Stimulated activated CD4-positive, alpha-beta T cell treated with anti-CD3 and anti-CD28 coated beads, Interleukin-12 subunit alpha, Interleukin-12 subunit beta, amount 100 ng/mL, for 48 hours (primary cell): ENCODE results near the gene NDUFS2.
A peak's percentile ranks its signal among the peaks of the same experiment; 100 is the strongest.
"Not testable (repeated sequence)": the region's sequence is repeated elsewhere in the genome, so short reads cannot be mapped to it uniquely, and the experiment has no call there.

Source experiments
- DNase-seq, 3 donors: peaks; one replicate each; pipeline ENCODE4 v3.0.0-alpha.2; 2020; ENCODE audit warnings: low read depth in 2 of 3, low spot score in 1 of 3

Gene NDUFS2

DNA sequence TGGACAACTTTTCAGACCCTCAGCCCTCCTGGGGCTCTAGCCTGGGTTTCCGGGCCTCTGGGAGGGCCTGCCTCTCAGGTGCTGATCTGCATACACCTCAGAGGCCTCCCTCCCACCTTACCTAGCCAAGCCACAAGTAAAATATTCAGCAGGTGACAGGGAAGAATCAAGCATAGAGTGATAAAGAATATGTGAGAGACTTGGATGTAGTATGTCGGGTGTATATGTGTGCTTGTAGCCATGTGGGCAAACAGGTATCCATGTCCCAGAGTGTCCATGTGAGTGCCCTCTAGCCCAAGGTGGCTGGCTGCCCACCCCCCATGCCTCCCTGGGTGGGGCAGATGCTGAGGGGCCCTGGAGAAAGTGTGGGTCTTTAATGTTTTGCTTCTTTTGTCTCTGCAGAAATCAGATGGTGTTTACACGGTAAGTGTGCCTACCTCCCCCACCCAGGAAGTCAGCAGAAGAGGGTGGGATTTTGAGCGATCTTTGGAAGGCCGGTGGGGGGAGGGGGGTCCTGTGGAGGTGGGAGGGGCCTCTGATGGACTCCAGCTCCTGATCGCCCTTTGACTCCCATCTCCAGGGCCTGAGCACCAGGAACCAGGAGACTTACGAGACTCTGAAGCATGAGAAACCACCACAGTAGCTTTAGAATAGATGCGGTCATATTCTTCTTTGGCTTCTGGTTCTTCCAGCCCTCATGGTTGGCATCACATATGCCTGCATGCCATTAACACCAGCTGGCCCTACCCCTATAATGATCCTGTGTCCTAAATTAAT is 16.3 kb downstream of the NDUFS2 start:
- DNase-seq = no peak

DNA sequence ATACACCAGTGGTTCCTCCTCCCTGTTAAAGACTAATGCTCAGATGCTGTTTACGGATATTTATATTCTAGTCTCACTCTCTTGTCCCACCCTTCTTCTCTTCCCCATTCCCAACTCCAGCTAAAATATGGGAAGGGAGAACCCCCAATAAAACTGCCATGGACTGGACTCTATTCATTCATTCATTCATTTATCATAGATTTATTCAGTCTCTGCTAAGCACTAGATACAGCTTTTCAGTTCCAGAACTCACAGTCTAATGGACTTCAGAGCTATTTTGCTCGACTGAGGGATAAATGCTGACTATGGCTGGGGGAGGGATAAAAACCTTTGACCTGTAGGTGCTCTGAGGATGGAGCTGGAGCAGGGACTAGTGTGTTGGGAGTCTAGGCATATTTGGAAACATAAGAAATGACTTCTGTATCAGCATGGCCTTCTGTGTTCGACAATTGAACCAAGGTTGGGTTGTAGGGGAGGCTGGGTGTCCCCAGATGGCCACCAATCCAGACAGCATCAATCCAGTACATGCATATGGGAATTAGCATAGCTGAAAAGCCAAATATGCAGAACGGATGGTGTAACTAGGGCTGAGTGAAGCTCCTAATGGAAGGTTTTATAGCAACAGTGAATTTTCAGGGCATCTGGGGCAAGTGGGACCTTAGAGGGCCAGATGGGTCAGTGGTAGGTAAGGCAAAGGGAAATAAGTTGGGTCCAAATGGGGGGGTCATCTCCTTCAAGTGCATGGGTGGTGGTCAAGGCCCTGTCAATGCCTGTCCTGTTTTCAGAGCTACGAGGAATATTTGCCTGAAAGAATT is 17.1 kb downstream of the NDUFS2 start:
- DNase-seq = no peak

DNA sequence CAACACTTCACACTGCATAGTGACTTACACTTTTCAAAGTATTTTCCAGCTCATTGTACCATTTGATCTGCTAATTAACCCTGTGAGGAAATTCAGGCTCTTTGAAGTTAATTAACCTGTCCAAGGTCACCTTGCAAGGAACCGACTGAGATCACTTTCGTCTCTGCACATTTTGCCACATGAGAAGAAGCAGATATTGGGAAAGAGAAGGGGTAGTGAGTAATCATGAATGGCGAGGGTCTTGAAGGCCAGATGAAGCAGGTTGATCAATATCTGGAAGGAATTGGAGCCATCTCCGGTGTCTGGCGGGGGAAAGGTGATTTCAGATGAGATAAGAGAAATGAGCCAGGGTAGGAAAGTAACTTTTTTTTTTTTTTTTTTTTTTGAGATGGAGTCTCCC is 17.8 kb downstream of the NDUFS2 start:
- DNase-seq = no peak

DNA sequence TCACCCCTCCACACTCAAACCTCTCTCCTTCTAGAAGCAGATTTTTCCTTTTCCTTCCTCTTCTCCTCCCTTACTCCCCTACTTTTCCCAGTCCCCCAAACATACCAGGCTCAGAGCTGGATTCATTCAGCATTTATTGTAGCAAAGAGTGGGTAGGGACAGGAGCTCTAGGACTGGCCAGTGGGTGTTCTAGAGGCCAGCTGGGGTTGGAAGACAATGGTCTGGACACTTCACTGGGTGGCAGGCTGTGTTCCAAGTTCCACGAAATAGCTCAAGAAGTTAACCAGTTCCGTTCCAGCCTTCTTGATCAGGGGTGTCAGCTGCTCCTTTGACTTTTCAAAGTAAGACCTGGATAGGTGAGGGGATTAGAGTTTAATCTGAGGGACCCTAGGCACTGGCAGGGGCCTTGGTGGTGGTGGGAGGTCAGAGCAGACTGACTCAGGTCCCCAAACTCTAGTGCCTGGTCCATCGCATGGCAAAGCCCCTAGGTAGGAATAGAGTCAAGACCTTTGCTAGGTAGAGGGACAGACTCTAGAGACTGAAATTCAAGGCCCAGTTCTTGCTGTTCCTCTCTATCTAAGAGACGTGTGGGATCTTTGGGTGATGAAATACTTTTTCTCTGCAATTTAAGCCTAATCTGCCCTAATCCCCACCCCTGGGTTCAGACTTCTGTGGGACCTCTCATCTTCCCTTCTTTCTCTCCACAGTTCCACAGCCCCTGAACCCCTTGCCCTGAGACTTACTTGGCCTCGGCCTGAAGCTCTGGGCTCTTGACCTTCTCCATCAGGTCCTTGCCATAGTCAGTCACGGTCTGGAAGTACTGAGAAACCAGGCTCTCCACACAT is 20.2 kb downstream of the NDUFS2 start:
- no peak for DNase-seq

DNA sequence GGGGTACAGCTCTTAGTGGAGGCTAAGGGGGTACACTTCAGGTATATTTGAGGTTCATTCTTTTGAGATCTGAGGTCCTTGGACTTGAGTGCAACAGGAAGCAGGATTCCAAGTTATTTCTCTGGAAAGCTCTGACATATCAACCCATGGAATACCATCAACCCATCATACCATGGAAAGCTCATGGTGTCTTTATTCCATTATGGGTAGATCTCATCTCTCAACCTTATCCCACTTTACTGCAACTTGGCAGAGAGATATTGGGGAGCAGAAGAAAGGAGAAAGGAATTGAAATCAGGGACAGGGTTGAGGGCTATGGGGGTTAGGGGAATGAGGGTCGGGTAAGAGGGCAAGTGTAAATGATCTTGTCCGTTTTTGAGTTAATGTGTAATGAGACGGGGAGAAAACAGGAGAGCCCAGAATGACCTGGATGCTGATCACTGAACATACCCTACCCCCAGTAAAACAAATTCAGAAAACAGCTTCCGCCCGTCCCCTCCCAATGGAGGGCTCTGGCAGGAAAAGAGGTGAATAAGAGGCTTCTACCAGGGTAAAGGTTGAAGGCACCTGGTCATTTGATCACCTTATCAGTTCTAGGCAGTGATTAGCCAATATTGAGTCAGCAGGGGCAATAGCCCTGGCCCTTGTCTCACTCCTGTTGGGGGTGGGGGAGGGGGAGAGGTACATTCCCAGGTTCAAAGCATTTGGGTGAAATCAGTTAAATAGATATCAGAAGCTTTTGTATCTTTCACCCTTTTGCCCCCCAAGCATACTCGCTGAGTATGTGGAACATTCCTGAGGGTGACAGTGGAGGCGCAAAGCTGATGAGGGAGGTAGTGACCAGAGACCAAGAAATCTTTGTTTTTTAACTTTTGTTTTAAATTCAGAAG is 21.9 kb downstream of the NDUFS2 start:
- no peak for DNase-seq

DNA sequence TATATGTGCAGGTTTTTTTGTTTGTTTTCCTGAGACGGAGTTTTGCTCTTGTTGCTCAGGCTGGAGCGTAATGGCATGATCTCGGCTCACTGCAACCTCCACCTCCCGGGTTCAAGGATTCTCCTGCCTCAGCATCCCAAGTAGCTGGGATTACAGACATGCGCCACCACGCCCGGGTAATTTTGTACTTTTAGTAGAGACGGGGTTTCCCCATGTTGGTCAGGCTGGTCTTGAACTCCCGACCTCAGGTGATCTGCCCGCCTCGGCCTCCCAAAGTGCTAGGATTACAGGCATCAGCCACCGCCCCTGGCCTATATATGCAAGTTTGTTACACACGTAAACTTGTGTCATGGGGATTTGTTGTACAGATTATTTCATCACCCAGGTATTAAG is 22.5 kb downstream of the NDUFS2 start:
- not testable (repeated sequence) for DNase-seq

DNA sequence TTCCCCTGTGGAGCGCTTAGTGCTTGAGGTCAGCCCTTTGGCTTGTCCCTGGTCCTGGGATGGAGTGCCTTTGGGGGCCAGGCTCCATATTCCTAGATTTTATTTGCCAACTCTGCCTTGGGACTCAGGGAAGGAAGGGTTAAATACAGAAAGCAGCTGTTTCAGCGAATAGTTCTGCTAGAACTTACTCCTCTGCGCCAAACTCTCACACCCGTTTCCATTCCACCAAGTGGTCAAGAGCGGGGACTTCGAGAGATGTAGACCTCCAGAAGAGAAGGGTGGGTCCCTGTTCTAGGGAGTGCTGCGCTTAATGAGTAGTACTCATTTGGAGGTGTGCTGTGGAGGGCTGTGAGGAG is 23.0 kb downstream of the NDUFS2 start:
- no peak for DNase-seq

DNA sequence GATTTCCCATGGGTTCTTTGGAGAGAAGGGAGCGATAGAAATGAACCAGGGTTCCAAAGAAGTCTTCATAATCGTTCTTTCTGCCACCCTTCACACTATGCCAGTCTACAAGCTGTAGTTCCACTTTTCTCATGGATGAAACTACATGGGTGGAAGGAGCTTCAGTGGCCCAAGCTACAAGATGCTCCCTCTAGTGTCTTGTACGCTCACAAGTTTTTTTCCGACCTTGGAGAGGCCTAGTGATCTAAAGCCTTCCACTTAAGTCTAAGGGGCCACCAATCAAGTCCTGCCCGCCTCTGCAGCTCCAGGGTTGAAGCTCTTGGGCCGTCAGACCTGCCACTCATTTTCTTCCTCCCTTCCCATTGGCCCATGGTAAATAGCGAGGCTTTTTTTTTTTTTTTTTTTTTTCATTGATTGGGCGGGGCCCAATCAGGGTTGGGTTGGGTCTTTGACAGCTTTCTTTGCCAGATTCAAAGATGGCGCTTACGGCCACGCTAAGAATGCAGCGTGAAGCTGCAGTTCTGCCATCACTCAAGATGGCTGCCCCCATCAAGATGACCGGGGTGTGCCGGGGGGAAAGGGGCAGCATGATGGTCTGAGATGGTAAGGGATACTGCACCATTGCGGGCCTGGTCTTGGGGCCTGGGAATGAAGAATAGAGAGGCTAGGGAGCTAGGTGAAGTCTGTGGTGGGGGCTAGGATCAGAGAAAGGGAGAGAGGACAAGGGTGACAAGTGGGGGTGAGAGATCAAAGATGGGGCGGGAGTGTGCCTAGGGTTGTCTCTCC is 23.6 kb downstream of the NDUFS2 start, which contains the start of gene TOMM40L:
TOMM40L (plus strand) TSS at position 527 of the 786 bp plus-strand sequence. CDS start 430 bp downstream, outside the sequence.
- DNase-seq = peak; percentile 82 to 87 (median 86)

DNA sequence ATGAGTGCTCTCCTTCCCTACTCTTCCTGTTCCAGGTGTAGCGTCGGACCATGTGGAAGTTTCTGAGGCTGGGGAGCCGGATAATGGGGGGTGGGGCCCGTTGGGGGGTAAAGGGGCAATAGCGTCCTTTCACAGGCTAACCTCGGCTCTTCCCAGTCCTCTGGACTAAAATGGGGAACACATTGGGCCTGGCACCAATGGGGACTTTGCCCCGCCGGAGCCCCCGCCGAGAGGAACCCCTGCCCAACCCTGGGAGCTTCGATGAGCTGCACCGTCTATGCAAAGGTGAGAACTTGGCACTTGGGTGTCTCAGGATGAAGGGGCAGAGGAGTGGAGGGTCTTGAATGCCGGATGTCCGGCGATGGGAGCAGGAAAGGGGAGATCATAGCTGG is 24.1 kb downstream of the NDUFS2 start:
- DNase-seq = no peak

DNA sequence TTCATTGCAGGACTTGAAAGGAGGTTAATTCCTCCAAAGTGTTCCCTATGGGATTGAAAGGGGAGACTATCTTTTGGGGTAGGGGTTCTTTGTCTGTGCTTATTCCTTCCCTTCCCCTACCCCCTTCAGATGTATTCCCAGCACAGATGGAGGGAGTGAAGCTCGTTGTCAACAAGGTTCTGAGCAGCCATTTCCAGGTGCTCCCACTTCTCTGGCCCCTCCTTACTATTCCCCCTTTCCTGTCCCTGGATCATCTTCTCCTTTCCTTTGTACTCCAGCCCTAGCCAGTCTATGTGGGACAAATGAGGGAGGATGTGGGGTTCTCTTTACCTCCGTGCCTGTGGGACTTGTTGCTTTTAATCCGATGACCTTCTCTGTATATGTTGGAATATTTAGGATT is 24.6 kb downstream of the NDUFS2 start:
- no peak for DNase-seq

DNA sequence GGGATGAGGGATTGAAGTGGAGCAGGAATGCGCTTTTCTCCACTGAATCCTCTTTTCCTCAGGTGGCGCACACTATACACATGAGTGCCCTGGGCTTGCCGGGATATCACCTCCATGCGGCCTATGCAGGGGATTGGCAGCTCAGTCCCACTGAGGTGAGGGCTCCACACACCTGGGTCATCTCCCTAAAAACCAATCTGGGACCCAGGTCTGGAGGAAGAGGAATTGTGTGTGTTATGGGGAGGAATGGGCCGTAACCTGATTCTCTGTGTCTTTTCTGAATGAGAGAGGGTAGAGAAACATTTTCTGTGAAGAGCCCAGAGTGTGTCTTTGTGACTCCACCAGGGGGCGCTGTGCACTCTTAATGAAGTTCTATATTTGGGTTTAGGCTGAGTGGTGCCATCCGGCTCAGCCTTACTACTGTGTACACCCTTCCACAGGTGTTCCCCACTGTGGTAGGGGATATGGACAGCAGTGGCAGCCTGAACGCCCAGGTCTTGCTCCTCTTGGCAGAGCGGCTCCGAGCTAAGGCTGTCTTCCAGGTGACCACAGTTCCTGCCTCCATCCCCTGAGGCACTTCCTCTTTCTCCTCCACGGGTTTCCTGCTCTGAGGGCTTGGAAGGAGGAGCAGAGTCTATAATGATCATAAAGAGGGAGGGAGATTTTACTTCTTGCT is 25.2 kb downstream of the NDUFS2 start:
- DNase-seq = peak; percentile 75 to 95 (median 84)

DNA sequence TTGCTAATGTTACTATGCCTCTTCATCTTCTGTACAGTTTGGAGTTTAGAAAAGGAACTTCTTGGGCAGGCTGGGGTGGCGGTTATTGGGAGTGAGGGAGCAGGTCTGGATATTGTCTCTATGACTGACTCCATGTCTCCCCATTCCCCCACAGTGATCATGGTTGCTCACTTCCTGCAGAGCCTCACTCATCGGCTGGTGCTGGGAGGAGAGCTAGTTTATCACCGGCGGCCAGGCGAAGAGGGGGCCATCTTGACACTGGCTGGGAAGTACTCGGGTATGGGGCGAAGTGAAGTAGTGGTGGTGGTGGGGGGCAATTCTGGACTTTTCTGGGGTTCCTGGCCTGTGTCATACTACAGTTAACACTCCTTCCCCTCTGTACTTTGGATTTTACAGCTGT is 25.9 kb downstream of the NDUFS2 start:
- DNase-seq = no peak

DNA sequence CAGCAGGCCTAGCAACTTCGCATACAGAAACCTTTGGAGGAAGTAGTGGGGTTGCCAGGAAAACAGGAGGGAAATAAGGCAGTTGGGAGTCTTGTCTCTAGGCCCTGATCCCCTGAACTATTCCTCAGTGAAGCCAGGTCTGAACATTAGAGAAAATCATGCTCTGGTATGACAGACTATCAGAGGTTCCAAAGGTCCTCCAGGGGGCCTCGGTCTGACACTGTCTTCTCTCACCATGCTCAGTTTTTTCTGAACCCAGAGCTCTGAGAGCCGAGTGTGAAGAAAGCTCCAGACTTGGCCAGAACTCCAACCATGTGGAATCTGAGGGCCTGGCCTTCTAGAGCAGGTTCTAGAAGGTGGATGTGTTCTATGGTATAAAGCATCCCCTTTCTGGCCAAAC is 27.7 kb downstream of the NDUFS2 start:
- no peak for DNase-seq

DNA sequence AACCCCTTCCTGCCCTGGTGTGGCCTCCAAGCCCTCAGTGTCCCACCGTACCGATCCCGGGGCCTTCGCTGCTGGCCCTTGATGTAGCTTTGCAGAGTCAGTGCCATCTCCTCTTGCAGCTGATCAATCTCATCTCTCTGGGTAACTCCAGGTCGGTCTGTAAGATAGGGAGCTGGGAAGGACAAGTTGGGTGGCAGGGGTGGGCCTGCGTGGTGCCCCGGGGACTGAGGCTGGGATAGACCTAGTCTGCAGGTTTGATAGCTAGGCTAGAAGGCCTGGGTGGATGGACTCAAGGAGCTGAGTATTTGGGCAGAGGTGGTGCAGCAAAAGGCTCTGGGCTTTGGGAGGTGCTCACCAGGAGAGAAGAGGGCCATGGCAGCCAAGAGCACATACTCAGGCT is 28.6 kb downstream of the NDUFS2 start:
- DNase-seq = no peak

DNA sequence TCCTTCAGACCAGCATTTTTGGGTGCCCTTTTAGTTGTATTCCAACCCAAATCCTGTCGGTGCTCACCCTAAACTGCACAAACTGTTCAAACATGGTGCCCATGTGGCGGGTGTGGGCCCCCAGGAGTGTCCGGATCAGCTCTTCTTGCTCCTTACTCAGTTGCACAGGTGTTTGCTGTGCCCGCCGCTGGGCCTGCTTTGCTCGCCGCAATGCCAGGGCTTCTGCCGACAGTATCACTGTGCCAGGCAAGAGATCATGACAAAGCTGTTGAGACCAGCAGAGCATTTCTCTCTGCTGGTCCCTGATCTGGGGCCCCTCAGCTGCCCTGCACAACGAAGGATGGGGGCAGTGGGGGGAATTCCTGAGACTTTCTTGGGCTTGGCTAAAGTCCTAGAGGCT is 30.9 kb downstream of the NDUFS2 start:
- no peak for DNase-seq

DNA sequence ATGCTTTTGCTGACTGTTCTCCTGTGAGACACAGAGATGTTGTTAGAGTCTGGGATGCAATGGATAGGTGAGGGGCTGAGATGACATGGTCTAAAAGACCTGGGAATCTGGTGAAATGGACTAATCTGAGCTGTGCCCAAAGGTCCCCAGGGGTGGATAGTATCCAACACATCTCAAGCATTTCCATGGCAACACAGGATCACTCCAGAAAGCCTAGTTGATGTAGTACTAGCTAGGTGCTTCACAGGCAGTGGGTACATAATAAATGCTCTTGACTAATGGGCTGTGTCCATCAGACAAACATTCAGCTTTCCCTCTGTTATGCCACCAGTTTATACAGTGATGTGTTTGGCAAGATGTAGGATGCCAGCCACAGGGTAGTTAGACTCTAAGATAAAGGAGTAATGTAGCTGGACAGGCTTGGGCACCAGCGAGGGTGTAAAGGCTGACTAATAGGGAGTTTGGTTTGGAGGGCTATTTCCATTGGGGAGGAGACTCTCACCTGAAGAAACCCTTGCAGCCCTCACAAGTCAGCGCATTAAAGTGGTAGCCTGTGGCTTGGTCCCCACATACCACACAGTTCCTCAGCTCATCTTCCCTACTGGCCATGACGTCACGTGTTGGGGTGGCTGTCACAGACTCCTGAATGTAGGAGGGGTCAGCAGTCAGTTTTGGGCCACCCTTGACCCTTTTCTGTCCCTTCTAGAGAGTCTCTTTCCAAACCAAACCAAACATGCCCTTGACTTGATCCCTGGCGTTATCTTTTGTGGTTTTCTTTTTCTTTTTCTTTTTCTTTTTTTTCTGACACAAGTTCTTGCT is 34.0 kb downstream of the NDUFS2 start:
- DNase-seq = no peak

DNA sequence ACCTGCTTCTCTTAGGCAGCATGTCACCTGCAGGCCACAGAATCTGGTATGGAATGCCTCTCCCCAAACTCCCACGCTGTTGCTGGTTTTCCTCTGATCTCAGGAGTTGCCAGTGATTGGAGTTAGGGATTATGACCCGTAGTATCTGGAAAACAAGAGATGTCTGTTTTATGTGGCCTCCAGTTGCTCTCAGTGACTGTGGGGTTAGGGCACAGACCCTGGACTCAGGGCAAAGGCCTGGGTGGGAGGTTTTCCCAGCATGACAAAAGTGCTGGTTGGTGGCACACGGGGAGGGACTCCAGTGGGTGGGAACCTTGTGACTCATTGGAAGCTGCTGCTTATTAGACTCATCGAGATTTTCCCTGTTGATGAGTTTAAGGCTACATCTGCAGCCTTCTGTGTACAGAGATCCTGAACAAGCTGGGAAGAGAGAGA is 35.9 kb downstream of the NDUFS2 start, which contains the start of gene NR1I3:
NR1I3 (minus strand) TSS at position 165 of the 435 bp plus-strand sequence. CDS start 1,638 bp downstream, outside the sequence.
- DNase-seq = no peak

DNA sequence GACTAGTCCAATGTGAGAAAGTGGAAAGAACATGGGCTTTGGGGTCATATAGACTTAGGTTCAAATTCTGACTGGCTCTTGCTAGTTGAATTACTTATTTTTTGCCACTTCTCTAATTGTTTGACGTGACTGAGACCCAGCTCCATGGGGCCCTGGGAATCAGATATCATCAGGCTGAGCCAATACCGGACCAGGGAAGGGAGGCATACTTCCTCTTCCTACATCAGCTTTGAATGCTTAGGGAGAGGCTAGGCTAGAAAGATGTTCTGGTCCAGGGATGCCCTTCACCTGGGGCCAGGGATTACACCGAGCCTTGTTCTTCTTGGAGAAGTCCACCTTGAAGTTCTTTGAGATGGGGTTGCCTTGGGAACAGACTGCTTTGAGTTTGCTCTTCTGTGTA is 39.5 kb downstream of the NDUFS2 start:
- no peak for DNase-seq
